Stimulated activated CD8-positive, alpha-beta memory T cell treated with anti-CD3 and anti-CD28 coated beads, Interleukin-7, amount 100 ng/mL, for 48 hours (primary cell): Measurements from ENCODE around the gene SERPINB13.
"Not testable (repeated sequence)": the region's sequence is repeated elsewhere in the genome, so short reads cannot be mapped to it uniquely, and the experiment has no call there.

Experiments used
- DNase-seq, 2 donors: peaks; one replicate each; pipeline ENCODE4 v3.0.0-alpha.2; 2020; ENCODE audit warnings: low read depth in 1 of 2; ENCODE audit errors: extremely low read depth in 1 of 2

Gene SERPINB13

DNA sequence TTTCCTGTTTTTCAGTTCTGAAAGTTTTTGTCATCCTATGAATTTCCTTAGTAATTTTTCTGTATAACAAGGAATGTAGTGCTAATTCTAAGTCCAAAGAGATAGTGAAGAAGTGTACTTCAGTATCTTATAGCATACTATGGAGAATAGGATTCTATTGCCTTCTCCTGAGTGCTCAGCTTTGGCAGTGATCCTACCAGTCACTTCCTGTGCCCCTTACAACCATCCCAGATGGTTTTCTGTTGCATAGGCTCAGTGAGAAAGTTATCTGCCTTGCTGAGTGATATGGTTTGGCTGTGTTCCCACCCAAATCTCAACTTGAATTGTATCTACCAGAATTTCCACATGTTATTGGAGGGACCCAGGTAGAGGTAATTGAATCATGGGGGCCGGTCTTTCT, 57.6 kb downstream of the SERPINB13 start:
- not testable (repeated sequence) for DNase-seq

- DNase-seq: no peak
Observed at GRCh38 chr18:63646936-63647335, 59.8 kb downstream of the SERPINB13 start.

DNA sequence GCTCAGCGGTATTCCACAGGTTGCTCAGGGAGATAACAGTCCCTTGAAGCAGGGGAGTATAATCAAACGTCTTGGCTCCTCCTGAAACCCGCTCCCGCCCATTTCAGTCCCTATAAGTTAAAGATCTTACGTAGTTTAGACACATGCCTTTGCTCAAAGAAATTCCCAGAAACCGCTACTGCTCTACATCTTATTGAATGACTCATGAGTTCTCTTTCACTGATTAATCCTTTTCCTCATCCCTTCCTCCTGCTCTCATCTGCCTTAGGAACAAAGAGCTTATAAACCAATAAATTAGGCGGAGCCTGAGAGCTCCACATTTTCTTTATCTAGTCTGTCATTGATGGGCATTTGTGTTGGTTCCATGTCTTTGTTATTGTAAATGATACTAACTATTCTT, 61.1 kb downstream of the SERPINB13 start:
- no peak for DNase-seq
